NT2/D1 (cell line): Measurements from ENCODE around the gene FXN.

Experiments
- SUZ12 ChIP-seq: IDR thresholded peaks from 2 replicates; pipeline ENCODE4 v1.6.1; 2011; ENCODE audit not compliant: insufficient read length, insufficient read depth; ENCODE audit errors: extremely low read depth
- YY1 ChIP-seq: IDR thresholded peaks from 2 replicates; pipeline ENCODE4 v1.6.1; 2011; ENCODE audit not compliant: insufficient read length, insufficient read depth
- ZNF274 ChIP-seq: IDR thresholded peaks from 2 replicates; pipeline ENCODE4 v1.6.1; 2011; ENCODE audit warnings: mild to moderate bottlenecking, low read depth, low read length

- no peak for TF ChIP-seq YY1
- no peak for TF ChIP-seq ZNF274
- no peak for TF ChIP-seq SUZ12
These were observed 62.5 kb downstream of the FXN start for GRCh38 chr9:69097923-69098593.
